ENCODE data around the gene ZNF318.

The ZNF318 gene

GRCh38 chr6:43302126-43302525 lies 67.3 kb downstream of the ZNF318 start:
- no peak for DNase-seq
- H3K36me3 ChIP-seq, result no peaks in the 10 kb centered on the region
- no peak for TF ChIP-seq CTCF (IDR thresholded peaks at IDR 0.05; ENCODE audit: low read depth, low read length)
- H3K4me1 ChIP-seq, result no peaks in the 10 kb centered on the region
- no peaks in the 10 kb centered on the region for H3K9me3 ChIP-seq
- H3K27me3 ChIP-seq, result no peaks in the 10 kb centered on the region
- H3K4me3 ChIP-seq (ENCODE audit: low read depth, low read length), result no peak overlapping the region

GRCh38 chr6:43301081-43301870 lies 68.2 kb downstream of the ZNF318 start:
- Histone ChIP-seq H3K27me3 (no peaks in the 10 kb centered on the region), H3K9me3 (no peaks in the 10 kb centered on the region), H3K4me3 (ENCODE audit: low read depth, low read length) (no peak overlapping the region), H3K36me3 (no peaks in the 10 kb centered on the region), H3K4me1 (no peaks in the 10 kb centered on the region)
- no peak for TF ChIP-seq CTCF (IDR thresholded peaks at IDR 0.05; ENCODE audit: low read depth, low read length)
- DNase-seq, result no peak

GRCh38 chr6:43299338-43300293 lies 69.8 kb downstream of the ZNF318 start:
- Histone ChIP-seq H3K9me3 (no peaks in the 10 kb centered on the region), H3K27me3 (no peaks in the 10 kb centered on the region), H3K4me3 (ENCODE audit: low read depth, low read length) (no peak overlapping the region), H3K36me3 (no peaks in the 10 kb centered on the region), H3K4me1 (no peaks in the 10 kb centered on the region)
- peak; percentile 35 for DNase-seq
- TF ChIP-seq CTCF (IDR thresholded peaks at IDR 0.05; ENCODE audit: low read depth, low read length), result no peak

- H3K36me3 ChIP-seq, result no peaks in the 10 kb centered on the region
- no peak for DNase-seq
- no peaks in the 10 kb centered on the region for H3K27me3 ChIP-seq
- TF ChIP-seq CTCF (IDR thresholded peaks at IDR 0.05; ENCODE audit: low read depth, low read length), result no peak
- no peak overlapping the region for H3K4me3 ChIP-seq (ENCODE audit: low read depth, low read length)
- no peaks in the 10 kb centered on the region for H3K9me3 ChIP-seq
- H3K4me1 ChIP-seq, result no peaks in the 10 kb centered on the region
Measured at GRCh38 chr6:43298565-43299337, 70.7 kb downstream of the ZNF318 start.

- Histone ChIP-seq H3K9me3 (no peaks in the 10 kb centered on the region), H3K4me1 (no peaks in the 10 kb centered on the region), H3K4me3 (ENCODE audit: low read depth, low read length) (no peak within 1 kb of the TSS), H3K27me3 (no peaks in the 10 kb centered on the region), H3K36me3 (no peaks in the 10 kb centered on the region)
- DNase-seq, result no peak
- no peak for TF ChIP-seq CTCF (IDR thresholded peaks at IDR 0.05; ENCODE audit: low read depth, low read length)
Measured at GRCh38 chr6:43297644-43298564, 71.5 kb downstream of the ZNF318 start, which contains the start of gene SLC22A7. Gene SLC22A7 (plus strand): TSS chr6:43298260. CDS start chr6:43298359, 99 bp downstream.

All from BE2C (cell line).